Islet of Langerhans (tissue), 1 donor: ENCODE results near the gene PLP2.

Experiments used
- FAIRE-seq: peaks from one replicate; lab custom pipeline; 2011; peaks lifted over from hg19 to GRCh38; lab: Jason Lieb, UNC

Gene PLP2

GRCh38 chrX:49186125-49187027 lies 14.7 kb downstream of the PLP2 start, which contains the start of gene PRICKLE3:
Gene PRICKLE3, minus strand, starts transcription at chrX:49186373. Its CDS starts 76 bp downstream, at chrX:49186297.
- FAIRE-seq, result no peak

- no peak for FAIRE-seq
Measured at GRCh38 chrX:49187028-49187394, 15.3 kb downstream of the PLP2 start.

GRCh38 chrX:49187526-49187925 lies 15.8 kb downstream of the PLP2 start:
- FAIRE-seq, result no peak

- FAIRE-seq, result no peak
Measured at GRCh38 chrX:49188468-49189076, 16.9 kb downstream of the PLP2 start.

GRCh38 chrX:49189606-49190005 lies 17.9 kb downstream of the PLP2 start:
- FAIRE-seq, result no peak

- FAIRE-seq, result peak; percentile 100
Measured at GRCh38 chrX:49190821-49191573, 19.3 kb downstream of the PLP2 start.

GRCh38 chrX:49191574-49192011 lies 19.9 kb downstream of the PLP2 start:
- no peak for FAIRE-seq

GRCh38 chrX:49192722-49193328 lies 21.1 kb downstream of the PLP2 start:
- peak; percentile 94 for FAIRE-seq

GRCh38 chrX:49193542-49193964 lies 21.9 kb downstream of the PLP2 start:
- FAIRE-seq, result no peak

- FAIRE-seq, result no peak
Measured at GRCh38 chrX:49197543-49198087, 25.9 kb downstream of the PLP2 start.

- FAIRE-seq, result no peak
Measured at GRCh38 chrX:49198540-49199314, 27.0 kb downstream of the PLP2 start.

GRCh38 chrX:49199315-49199595 lies 27.6 kb downstream of the PLP2 start:
- FAIRE-seq, result no peak

- FAIRE-seq, result no peak
Measured at GRCh38 chrX:49199906-49200771, 28.4 kb downstream of the PLP2 start, which contains the start of gene SYP. Gene SYP, minus strand, starts transcription at chrX:49200193. Its CDS starts 7 bp downstream, at chrX:49200186.

- no peak for FAIRE-seq
Measured at GRCh38 chrX:49202022-49202421, 30.3 kb downstream of the PLP2 start.

- no peak for FAIRE-seq
Measured at GRCh38 chrX:49203536-49203935, 31.8 kb downstream of the PLP2 start.

GRCh38 chrX:49204017-49204416 lies 32.3 kb downstream of the PLP2 start:
- FAIRE-seq, result no peak

GRCh38 chrX:49204709-49205108 lies 33.0 kb downstream of the PLP2 start:
- FAIRE-seq, result no peak

GRCh38 chrX:49205443-49205842 lies 33.7 kb downstream of the PLP2 start:
- FAIRE-seq, result no peak

GRCh38 chrX:49206543-49206942 lies 34.8 kb downstream of the PLP2 start:
- no peak for FAIRE-seq

GRCh38 chrX:49208399-49208798 lies 36.7 kb downstream of the PLP2 start:
- FAIRE-seq, result no peak
